Measurements from ENCODE around the gene JMJD7.

JMJD7 gene

GRCh38 chr15:41827880-41828806 is at the start of gene JMJD7:
Gene JMJD7, plus strand, starts transcription at chr15:41828092. Its CDS starts 33 bp downstream, at chr15:41828125.
- peak; percentile 77 for DNase-seq

- no peak for DNase-seq
Measured at GRCh38 chr15:41778521-41778920, 49.4 kb upstream of the JMJD7 start.

- DNase-seq = peak; percentile 2
Measured at GRCh38 chr15:41779662-41780157, 48.2 kb upstream of the JMJD7 start.

GRCh38 chr15:41780266-41780665 is 47.6 kb upstream of the JMJD7 start:
- no peak for DNase-seq

- no peak for DNase-seq
Measured at GRCh38 chr15:41780727-41781126, 47.2 kb upstream of the JMJD7 start.

GRCh38 chr15:41782371-41783282 is 45.3 kb upstream of the JMJD7 start:
- DNase-seq = no peak

GRCh38 chr15:41783296-41783695 is 44.6 kb upstream of the JMJD7 start:
- DNase-seq = no peak

- no peak for DNase-seq
Measured at GRCh38 chr15:41788262-41788661, 39.6 kb upstream of the JMJD7 start.

GRCh38 chr15:41789236-41789635 is 38.7 kb upstream of the JMJD7 start:
- DNase-seq = no peak

GRCh38 chr15:41789662-41790061 is 38.2 kb upstream of the JMJD7 start:
- no peak for DNase-seq

GRCh38 chr15:41790169-41790568 is 37.7 kb upstream of the JMJD7 start:
- DNase-seq = no peak

GRCh38 chr15:41790756-41791546 is 36.9 kb upstream of the JMJD7 start:
- DNase-seq = no peak

GRCh38 chr15:41791547-41791937 is 36.4 kb upstream of the JMJD7 start:
- DNase-seq = no peak

- no peak for DNase-seq
Measured at GRCh38 chr15:41792000-41792637, 35.8 kb upstream of the JMJD7 start.

- no peak for DNase-seq
Measured at GRCh38 chr15:41794081-41794480, 33.8 kb upstream of the JMJD7 start.

GRCh38 chr15:41795996-41796856 is 31.7 kb upstream of the JMJD7 start:
- no peak for DNase-seq

GRCh38 chr15:41797201-41797944 is 30.5 kb upstream of the JMJD7 start:
- DNase-seq = no peak

GRCh38 chr15:41798607-41799487 is 29.0 kb upstream of the JMJD7 start:
- peak; percentile 39 for DNase-seq

- no peak for DNase-seq
Measured at GRCh38 chr15:41799488-41799805, 28.4 kb upstream of the JMJD7 start.

All from NCI-H2227 treated with DMSO at 0.1 percent for 48 hours (cell line).